GM12878 (cell line): ENCODE measurements around the gene ADCY6.

Experiments used
- CHD1 ChIP-seq: IDR thresholded peaks from 2 replicates; pipeline ENCODE4 v1.6.1; 2012; ENCODE audit warnings: low read depth, low read length, improper control_type of control experiment
- POLR2A ChIP-seq: IDR thresholded peaks from 2 replicates; pipeline ENCODE4 v1.6.1; 2011; ENCODE audit warnings: low read depth, mild to moderate bottlenecking, low read length
- TF ChIP-seq, protein P1 (sequence below), 3 experiments: IDR thresholded peaks in 2 of 3; conservative IDR thresholded peaks in 1 of 3; 2 replicates each; pipeline ENCODE4 v1.5.1; 2011; ENCODE audit warnings: low read depth in 3 of 3, low read length in 3 of 3, mild to moderate bottlenecking in 3 of 3, control low read depth in 2 of 3, moderate library complexity in 2 of 3, inconsistent platforms in 1 of 3, mixed read lengths in 1 of 3; ENCODE audit not compliant: control insufficient read depth in 2 of 3, insufficient read depth in 1 of 3; ENCODE audit errors: extremely low read depth in 1 of 3

DNA sequence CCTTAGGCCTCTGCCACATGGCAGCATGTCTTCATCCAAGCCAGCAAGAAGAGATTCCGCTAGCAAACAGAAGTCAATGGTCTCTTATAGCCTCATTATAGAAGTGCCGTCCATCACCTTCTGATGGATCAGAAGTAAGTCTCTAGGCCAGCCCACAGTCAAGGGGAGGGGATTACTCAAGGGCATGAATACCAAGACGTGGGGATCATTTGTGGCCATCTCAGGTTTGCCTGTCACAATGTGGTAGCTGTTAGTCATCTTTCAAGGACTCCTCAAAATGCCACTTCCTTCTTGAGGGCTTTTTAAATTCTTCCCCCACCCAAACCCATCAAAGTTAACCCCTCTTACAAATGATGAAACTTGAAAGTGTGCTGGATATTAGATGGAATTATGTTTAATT is 8.1 kb upstream of the ADCY6 start:
- TF ChIP-seq, protein P1, sequence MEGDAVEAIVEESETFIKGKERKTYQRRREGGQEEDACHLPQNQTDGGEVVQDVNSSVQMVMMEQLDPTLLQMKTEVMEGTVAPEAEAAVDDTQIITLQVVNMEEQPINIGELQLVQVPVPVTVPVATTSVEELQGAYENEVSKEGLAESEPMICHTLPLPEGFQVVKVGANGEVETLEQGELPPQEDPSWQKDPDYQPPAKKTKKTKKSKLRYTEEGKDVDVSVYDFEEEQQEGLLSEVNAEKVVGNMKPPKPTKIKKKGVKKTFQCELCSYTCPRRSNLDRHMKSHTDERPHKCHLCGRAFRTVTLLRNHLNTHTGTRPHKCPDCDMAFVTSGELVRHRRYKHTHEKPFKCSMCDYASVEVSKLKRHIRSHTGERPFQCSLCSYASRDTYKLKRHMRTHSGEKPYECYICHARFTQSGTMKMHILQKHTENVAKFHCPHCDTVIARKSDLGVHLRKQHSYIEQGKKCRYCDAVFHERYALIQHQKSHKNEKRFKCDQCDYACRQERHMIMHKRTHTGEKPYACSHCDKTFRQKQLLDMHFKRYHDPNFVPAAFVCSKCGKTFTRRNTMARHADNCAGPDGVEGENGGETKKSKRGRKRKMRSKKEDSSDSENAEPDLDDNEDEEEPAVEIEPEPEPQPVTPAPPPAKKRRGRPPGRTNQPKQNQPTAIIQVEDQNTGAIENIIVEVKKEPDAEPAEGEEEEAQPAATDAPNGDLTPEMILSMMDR (IDR thresholded peaks at IDR 0.05 in 2 of 3, conservative IDR thresholded peaks at IDR 0.05 in 1 of 3; ENCODE audit: control insufficient read depth in 2 of 3, extremely low read depth in 1 of 3, insufficient read depth in 1 of 3, low read depth in 3 of 3, low read length in 3 of 3) = no peak
- TF ChIP-seq CHD1 (no peak), POLR2A (no peak)
